Measurements from ENCODE around the gene IFT57. TPM values are rescaled to one million over a fixed set of nuclear protein-coding genes. Genes with fewer than 3 reads are reported as not detected.

The IFT57 gene
- total and polyA plus RNA-seq, 10 of the 15 experiments (the other 5 are each of a cell fraction or from before 2014, with no cell fraction given) = 1.8 to 25.0 (median 7.5) TPM

GRCh38 chr3:108145578-108145977 lies 76.6 kb downstream of the IFT57 start:
- H3K27ac ChIP-seq (ENCODE audit: control insufficient read depth, insufficient read depth) = no peak overlapping the region
- DNase-seq (ENCODE audit: low read depth, low spot score) = no peak
- H3K79me2 ChIP-seq (ENCODE audit: control insufficient read depth, insufficient read depth, low read length) = no peaks in the 10 kb centered on the region
- in situ Hi-C loops (cut with MboI) = no loop called here
- no peak for ATAC-seq
- intact Hi-C loops (cut with micrococcal nuclease; ENCODE audit: unreplicated experiment) = no loop called here
- no TSS peak for BruUV-seq (replicated peaks)
- H3K4me1 ChIP-seq (ENCODE audit: control insufficient read depth, insufficient read depth, low read length) = no peaks in the 10 kb centered on the region
- ChIA-PET CTCF (interaction anchor here (1.4 kb wide), 1 partner anchor 15 kb away, joined by 3 read pairs; no protein-coding TSS in a partner anchor), RAD21 (ENCODE audit: unreplicated experiment) (no interaction called here), POLR2A (no interaction called here), SMC1A (ENCODE audit: uncharacterized antibody, unreplicated experiment) (interaction anchor here (0.8 to 1.8 kb wide), 3 partner anchors 8 to 108 kb away, joined by 3 to 4 read pairs (median 3); no protein-coding TSS in a partner anchor)
- H3K36me3 ChIP-seq (ENCODE audit: control insufficient read depth in 2 of 2, insufficient read depth in 2 of 2, low read length in 1 of 2) = no peaks in the 10 kb centered on the region
- no peak overlapping the region for H3K4me2 ChIP-seq (ENCODE audit: control insufficient read depth, insufficient read depth)
- H3K4me3 ChIP-seq = no peak overlapping the region
- H3K9me3 ChIP-seq (replicated peaks; ENCODE audit: control insufficient read depth, insufficient read depth, low read length) = peaks cover 4% of the 10 kb centered on the region; the same call in 2 of the 3 replicates
- no peak overlapping the region for H3K9ac ChIP-seq (ENCODE audit: control insufficient read depth, insufficient read depth, low read length)
- H2AFZ ChIP-seq (ENCODE audit: control insufficient read depth, low read depth, low read length) = no peak overlapping the region
- TF ChIP-seq TCF7 (IDR thresholded peaks at IDR 0.05; ENCODE audit: borderline replicate concordance) = no peak
- TF ChIP-seq NR2C1 (IDR thresholded peaks at IDR 0.05) = no peak
- TF ChIP-seq, protein P1, sequence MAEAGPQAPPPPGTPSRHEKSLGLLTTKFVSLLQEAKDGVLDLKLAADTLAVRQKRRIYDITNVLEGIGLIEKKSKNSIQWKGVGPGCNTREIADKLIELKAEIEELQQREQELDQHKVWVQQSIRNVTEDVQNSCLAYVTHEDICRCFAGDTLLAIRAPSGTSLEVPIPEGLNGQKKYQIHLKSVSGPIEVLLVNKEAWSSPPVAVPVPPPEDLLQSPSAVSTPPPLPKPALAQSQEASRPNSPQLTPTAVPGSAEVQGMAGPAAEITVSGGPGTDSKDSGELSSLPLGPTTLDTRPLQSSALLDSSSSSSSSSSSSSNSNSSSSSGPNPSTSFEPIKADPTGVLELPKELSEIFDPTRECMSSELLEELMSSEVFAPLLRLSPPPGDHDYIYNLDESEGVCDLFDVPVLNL (IDR thresholded peaks at IDR 0.05; ENCODE audit: low read depth, low read length) = no peak
- no peak for TF ChIP-seq ZBTB33 (IDR thresholded peaks at IDR 0.05)
- no peak for TF ChIP-seq RELA (IDR thresholded peaks at IDR 0.05; ENCODE audit: borderline replicate concordance, partially characterized antibody)
- no peak for TF ChIP-seq POLR2AphosphoS5 (IDR thresholded peaks at IDR 0.05; ENCODE audit: low read length)
- TF ChIP-seq, protein P2, sequence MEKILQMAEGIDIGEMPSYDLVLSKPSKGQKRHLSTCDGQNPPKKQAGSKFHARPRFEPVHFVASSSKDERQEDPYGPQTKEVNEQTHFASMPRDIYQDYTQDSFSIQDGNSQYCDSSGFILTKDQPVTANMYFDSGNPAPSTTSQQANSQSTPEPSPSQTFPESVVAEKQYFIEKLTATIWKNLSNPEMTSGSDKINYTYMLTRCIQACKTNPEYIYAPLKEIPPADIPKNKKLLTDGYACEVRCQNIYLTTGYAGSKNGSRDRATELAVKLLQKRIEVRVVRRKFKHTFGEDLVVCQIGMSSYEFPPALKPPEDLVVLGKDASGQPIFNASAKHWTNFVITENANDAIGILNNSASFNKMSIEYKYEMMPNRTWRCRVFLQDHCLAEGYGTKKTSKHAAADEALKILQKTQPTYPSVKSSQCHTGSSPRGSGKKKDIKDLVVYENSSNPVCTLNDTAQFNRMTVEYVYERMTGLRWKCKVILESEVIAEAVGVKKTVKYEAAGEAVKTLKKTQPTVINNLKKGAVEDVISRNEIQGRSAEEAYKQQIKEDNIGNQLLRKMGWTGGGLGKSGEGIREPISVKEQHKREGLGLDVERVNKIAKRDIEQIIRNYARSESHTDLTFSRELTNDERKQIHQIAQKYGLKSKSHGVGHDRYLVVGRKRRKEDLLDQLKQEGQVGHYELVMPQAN (conservative IDR thresholded peaks at IDR 0.05) = no peak
- no peak for TF ChIP-seq PAX8 (IDR thresholded peaks at IDR 0.05)
- TF ChIP-seq MTA2 (IDR thresholded peaks at IDR 0.05; ENCODE audit: low read depth) = no peak
- TF ChIP-seq RCOR1 (conservative IDR thresholded peaks at IDR 0.05; ENCODE audit: low read depth, low read length) = no peak
- no peak for TF ChIP-seq FOS (IDR thresholded peaks at IDR 0.05; ENCODE audit: borderline replicate concordance, extremely low read depth, insufficient read length)
- TF ChIP-seq, protein P3, sequence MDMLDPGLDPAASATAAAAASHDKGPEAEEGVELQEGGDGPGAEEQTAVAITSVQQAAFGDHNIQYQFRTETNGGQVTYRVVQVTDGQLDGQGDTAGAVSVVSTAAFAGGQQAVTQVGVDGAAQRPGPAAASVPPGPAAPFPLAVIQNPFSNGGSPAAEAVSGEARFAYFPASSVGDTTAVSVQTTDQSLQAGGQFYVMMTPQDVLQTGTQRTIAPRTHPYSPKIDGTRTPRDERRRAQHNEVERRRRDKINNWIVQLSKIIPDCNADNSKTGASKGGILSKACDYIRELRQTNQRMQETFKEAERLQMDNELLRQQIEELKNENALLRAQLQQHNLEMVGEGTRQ (IDR thresholded peaks at IDR 0.05; ENCODE audit: borderline replicate concordance, low read depth, low read length) = no peak
- TF ChIP-seq, protein P4, sequence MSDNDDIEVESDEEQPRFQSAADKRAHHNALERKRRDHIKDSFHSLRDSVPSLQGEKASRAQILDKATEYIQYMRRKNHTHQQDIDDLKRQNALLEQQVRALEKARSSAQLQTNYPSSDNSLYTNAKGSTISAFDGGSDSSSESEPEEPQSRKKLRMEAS (IDR thresholded peaks at IDR 0.05; ENCODE audit: low read depth, low read length) = no peak
- TF ChIP-seq CBX5 (IDR thresholded peaks at IDR 0.05; ENCODE audit: low read depth) = no peak
- TF ChIP-seq, protein P5, sequence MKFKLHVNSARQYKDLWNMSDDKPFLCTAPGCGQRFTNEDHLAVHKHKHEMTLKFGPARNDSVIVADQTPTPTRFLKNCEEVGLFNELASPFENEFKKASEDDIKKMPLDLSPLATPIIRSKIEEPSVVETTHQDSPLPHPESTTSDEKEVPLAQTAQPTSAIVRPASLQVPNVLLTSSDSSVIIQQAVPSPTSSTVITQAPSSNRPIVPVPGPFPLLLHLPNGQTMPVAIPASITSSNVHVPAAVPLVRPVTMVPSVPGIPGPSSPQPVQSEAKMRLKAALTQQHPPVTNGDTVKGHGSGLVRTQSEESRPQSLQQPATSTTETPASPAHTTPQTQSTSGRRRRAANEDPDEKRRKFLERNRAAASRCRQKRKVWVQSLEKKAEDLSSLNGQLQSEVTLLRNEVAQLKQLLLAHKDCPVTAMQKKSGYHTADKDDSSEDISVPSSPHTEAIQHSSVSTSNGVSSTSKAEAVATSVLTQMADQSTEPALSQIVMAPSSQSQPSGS (IDR thresholded peaks at IDR 0.05; ENCODE audit: low read length) = no peak
- H3K27me3 ChIP-seq (replicated peaks in 1 of 2; ENCODE audit: control insufficient read depth in 2 of 2, insufficient read depth in 2 of 2, low read length in 1 of 2) = no peaks in the 10 kb centered on the region
- FAIRE-seq = no peak
- H4K20me1 ChIP-seq (ENCODE audit: control insufficient read depth, insufficient read depth) = no peaks in the 10 kb centered on the region
- WGBS (ENCODE audit: insufficient coverage, insufficient replicate concordance, low lambda C conversion rate, missing lambda C conversion rate) = 44% methylated on average over 1 of the region's 1 CpG
